HG03565 (cell line): ENCODE results near the gene THRB.

Experiments used
- ATAC-seq: cut with Tn5 transposase; IDR thresholded peaks from one replicate; pipeline ENCODE4 v1.9.1; 2021; ENCODE audit warnings: mild to moderate bottlenecking, moderate library complexity; ENCODE audit not compliant: unreplicated experiment

Gene THRB

DNA sequence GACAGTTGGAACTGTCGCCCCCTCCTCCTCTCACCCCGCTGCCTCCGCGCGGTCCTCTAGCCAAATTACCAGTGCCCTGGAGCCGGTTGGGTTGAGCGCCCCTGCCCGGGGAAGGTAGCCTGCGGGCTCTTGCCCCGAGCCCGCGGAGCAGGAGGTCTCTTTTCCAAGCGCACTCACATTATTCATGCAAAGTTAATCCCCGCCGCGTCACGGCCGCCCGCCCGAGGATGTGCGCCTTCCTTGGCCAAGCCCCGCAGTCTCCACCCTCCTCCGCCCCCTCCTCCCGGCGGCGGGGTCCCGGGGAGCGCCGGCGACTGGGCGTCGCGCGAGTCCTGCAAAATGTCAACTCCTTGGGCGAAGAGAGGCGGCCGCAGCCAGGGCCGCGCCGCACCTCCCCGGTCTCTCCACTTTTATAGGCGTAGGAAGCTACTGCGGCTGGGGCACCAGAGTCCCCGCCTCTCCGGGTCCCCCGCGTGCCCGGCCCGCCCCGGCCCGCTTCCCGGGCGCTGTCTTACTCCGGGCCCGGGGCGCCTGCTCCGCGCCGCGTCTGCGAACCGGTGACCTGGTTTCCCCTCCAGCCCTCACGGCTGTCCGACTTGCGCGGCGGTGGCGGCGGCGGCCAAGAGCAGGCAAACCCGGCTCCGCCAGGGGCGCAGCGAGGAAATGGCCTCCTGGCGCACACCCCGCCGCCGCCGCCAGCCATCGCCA, at the start of gene THRB:
Gene THRB, minus strand, starts transcription at position 233 of the 708 bp plus-strand sequence.
- ATAC-seq: peak; percentile 49

DNA sequence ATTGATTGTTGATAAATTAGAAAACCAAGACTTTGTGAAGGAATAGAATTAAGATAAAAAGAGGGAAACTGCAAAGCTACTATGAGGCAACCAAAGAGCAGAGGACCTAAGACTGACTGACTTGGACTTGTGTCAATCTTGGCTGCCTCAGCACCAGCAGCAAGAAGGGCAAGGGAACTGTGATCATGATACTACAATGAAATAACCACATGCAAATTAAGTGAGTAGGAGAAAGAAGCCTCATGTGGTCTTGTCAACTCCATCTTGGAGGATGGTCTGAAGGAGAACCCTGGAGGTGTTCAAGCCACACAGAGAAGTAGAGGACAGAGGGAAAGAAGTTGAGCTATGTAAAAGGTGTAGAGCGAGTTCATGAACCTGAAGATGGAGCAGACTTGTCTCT, 47.3 kb upstream of the THRB start:
- ATAC-seq: no peak

DNA sequence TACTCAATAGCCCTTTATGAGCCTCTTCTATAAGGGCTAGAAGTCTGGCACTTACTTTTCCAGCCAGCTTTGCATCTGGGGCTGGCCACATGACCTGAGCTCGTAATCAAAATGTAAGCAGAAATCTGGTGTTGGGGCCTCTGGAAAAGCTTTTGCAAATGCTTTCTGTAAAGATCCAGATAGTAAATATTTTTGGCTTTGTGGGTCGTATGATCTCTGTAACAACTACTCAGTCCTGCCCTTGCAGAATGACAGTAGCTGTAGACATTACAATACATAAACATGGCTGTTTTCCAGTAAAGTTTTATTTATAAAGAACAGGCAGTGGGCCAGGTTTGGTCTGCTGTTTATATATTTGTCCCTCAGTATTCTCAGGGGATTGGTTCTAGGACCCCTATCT, 46.2 kb upstream of the THRB start:
- ATAC-seq: no peak

DNA sequence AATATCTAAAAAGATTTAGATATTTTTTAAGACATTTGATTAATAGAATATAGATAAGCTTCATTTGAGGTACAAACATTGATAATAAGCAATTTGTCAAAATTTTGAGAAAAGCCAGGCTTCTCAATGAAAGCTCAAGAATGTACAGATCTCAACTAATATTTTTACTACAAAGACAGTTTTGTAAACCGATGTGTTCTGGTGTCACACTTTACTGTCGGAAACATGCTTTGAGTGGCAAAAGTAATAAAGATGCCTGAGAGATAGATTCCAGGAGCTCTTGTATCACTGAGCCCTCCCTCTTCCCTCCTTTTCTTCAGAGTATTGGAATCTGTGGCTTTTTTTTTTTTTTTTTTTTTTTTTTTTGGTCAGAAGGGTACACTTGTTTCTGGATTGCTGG, 45.0 kb upstream of the THRB start:
- ATAC-seq: no peak

DNA sequence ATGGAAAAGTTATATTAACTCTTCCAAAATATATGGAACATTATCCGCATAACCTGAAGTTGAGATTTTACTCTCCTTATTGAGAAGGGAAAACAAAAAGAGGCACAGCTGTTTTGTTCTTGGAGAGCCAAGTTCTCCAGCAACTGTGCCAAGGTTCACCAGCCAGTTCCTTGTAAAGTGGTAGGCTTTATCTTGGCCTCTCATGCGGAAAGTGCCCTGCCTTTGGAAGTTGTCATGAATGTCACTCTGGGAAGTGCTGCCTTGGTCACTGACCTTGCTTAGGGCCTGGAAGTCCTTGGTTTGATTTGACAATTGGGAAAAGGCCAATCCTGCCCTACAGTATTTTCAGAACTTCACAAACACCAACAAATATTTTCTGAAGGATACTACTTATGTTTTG, 44.2 kb upstream of the THRB start:
- no peak for ATAC-seq

DNA sequence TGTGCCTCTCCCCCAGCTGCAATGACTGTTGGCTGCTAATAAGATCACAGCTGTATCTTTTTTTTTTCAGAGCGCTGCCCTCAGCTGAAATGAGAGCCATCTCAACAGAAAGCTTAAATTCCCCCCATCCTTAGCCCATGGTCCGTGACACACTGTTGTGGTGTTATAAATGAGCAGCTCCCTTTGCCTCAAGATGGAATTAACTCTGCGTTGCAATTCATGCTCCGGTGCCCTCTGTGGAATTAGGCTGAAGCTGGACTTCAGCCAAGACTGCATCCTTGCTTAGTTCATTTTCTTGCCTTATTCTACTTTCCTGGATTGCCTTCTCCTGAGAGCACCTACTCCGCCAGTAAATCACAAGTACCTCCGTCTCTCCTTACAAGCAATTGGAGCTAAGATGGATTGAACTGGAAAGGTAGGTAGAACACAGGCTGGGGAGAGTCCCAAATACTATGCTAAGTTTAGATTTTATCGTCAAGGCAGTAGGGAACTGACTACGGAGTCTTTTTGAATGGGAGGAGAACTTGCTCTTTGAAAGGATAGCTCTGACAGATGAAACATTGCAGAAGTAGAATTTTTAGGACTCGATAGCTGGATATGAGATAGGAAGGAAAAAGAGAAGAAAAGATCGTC, 39.0 kb upstream of the THRB start:
- ATAC-seq: no peak

- ATAC-seq: no peak
Measured at GRCh38 chr3:24530471-24530870, 35.8 kb upstream of the THRB start.

- no peak for ATAC-seq
Measured at GRCh38 chr3:24529210-24529609, 34.6 kb upstream of the THRB start.

DNA sequence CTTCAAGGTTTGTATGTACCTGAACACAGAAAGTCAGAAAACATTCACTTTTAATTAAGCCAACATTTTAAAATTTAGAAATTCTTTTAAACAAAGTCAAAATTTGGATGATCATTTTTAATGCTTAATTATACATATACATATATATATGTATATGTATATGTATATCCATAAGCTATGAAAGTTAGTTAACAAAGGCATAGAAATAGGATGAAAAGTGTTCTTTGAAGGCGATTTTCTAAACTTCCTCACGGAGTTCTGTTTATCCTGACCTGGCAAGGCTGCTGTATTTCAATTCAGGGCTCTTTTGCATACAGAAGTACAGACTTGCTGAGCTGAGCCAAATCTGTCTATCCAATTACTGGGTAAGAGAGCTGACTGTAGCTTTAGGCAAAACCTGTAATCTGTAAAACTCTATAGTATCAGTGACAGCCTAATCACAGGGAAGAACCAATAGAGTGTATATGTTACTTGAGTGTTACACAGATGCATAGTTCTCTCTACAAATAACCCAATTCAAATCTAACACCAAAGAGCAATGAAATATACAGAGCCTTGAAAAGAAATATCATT, 32.1 kb upstream of the THRB start:
- ATAC-seq: no peak

GRCh38 chr3:24525557-24525956, 30.9 kb upstream of the THRB start:
- no peak for ATAC-seq

DNA sequence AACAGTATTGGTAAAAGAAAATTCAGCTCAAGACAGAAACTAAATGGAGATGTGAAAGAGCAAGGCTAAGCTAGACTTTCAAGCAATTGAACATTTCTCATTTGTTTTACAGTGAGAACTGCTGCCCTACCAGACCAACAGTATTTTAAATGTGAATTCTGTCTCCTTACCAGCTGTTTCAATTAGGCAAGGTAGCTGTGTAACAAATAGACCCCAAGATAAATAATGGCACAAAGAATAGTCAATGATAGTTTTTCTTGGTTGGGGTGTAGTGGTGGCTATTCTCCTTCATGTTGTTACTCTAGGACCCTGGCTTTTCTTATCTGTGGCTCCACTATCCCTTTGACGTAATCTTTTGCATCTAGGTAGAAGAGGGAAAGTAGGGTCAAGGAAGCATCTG, 30.4 kb upstream of the THRB start:
- no peak for ATAC-seq

DNA sequence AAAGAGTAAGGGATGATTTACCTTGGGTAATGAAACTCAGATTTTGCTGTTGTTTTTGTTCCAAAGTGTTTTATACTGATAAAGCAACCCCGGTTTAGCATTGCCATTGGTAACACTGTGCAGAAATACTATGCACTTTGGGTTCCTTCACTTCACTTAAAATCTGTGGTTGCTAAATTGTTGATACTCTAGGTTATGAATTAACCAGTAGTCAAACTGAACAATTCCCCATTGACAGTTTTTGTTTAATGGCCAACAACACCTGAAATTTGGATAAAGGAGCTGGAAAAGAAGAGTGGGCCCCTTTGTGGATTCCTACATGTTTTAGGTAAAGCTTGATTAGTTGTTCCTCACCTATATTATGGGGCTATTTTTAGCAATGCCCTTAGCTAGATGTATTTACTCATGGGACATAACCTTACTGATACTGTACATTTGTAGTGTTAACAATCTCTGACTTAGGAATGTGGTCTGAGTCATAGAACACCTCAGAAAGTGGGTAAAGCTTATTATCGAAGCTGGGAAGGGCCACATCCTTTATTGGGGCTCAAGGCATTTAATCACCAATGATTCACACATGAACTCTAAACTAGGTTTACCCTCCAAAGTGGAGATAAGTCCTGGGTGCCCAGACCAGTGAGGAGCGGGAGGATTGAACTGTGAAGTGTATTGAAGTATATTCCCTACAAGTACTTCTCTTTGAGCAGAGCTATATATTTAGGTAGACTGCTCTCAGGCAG, 29.5 kb upstream of the THRB start:
- no peak for ATAC-seq

DNA sequence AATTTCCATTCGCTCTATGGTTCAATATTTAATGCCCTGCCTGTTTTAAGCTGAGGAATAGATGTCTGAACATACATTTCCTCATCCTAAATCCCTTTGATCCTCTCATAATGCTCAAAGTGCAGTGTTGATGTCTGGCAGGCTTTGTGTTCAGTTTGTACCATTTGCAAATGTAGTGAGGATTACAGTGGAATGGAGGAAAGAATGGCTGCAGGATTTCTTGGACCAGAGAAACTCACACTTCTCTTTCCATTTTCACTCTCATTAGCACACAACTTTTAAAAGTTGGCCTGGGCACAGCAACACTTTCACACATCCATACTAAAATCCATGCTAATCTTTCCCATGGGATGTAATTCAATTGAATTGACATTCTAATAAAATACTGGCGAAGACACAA, 28.6 kb upstream of the THRB start:
- ATAC-seq: no peak

- no peak for ATAC-seq
Measured at GRCh38 chr3:24522146-24522579, 27.5 kb upstream of the THRB start.

DNA sequence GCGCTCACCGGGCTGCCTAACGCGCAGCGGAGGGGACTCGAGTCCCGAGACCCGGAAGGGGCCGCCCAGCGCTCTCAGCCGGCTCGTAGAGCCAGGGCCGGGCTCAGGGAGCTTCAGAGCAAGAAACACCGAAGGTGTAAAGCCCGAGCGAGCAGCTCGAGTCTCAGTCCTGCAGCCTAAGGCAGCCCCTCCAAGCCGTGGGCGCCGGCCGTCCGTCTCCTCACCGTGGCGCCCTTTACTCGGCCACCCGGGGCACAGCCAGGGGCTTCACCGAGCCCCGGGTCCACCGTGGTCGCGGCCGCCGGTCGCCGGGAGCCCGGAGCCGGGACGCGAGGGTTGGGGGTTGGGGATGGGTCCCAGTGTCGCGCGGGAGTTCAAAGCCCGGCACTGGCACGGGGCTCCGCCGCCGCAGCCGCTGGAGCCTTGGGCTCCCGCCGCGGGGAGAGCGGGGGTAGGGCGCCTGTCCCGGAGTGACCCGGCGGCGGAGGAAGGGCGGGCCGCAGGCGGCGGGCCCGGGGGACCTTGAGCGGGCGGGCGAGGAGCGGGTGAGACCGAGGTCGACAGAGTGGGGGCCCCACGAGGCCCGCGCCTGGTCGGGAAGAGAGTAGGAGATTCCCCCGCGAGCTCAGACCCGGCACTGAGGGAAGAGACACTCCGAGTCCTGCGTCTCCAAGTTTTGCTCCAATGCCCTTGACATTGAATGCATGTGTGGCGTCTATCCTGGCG, 26.9 kb upstream of the THRB start:
- no peak for ATAC-seq

DNA sequence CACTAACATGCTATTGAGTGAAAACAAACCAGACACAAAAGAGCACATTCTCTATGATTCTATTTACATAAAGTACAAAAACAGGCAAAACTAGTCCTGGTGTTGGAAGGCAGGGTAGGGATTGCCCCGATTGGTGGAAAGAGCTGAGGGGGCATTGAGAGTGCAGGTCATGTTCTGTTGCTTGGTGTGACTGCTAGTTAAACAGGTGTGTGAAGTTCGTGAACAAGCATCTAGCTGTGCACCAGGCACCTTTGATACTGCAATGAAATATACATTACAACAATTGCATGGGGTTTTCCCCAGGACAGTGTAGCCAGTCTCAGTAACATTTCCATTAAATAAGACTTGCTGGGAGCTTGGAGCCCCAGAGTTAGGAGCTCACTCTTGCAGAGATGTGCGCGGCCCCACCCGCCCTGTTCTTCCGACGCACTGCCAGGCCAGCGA, 26.3 kb upstream of the THRB start:
- ATAC-seq: no peak

- ATAC-seq: no peak
Measured at GRCh38 chr3:24520101-24520495, 25.4 kb upstream of the THRB start.

DNA sequence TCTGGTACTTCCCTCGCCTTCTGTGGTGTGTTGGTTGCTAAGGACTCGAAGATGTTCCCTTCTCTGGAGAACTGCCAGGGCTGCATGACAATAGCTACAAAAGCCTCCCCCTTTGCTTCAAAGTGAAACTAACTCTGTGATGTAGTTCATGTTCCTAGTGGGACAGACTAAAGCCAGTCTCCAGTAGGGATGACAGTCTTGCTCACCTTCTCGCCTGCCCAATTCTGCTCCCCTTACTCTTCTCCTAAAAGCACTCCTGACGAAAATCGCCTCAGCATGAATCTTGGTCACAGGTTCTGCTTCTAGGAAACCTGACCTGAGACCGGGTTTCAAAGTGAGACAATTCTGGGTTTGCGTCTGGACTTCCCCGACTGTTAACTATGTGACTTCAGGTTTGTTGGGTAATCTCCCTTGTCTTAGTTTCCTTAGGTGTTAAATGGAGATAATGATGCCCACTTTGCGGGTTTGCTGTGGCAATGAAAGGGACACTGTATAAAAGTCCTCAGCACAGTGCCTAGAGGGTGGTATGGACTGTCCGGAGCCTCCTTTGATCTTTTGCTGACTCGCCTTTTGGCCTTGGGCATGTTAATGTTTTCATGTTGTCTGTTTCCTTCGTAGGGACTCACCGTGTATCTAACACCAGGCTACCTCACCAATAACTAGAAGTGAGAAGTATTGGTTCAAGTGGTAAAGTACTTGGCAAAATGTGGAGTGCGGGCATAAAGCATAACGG, 24.9 kb upstream of the THRB start:
- peak; percentile 45 for ATAC-seq

DNA sequence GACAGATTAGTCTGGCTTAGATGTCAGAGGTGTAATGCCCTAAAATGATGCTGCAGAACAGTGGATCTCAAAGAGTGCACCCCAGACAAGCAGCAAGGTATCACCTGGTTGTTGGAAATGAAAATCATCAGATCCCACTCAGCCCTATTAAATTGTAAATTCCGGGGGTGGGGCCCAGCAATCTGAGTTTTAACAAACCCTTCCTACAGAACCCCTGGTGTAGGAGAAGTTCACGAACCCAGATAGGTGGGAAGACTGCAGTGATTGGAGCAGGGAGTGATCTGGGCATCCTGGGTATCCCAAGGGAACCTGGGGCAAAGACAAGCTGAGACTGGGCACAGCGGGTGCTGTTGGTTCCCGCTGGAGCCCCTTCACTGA, 24.3 kb upstream of the THRB start:
- ATAC-seq: no peak

DNA sequence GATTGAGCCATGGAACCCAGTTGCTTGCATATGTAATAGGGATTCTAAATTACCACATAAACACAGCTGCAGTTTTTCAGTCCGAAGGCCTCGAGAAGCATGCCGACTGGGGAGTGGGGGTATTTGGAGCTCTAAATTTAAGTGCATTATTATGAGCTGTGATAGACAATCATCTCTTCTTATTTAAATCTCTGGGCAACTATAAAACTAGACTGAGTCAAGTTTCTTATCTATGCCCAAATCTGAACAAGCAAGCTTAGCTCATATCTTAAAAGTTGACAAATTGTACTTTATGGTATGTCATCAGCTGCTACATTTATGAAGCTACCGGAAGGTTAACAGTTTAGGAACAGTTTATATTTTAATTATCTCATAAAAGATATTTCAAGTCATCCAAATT, 19.5 kb upstream of the THRB start:
- ATAC-seq: no peak
